Smooth muscle cell of the brain vasculature (primary cell): ENCODE measurements around the gene STARD10.

ENCODE experiments used
- DNase-seq: peaks from one replicate; pipeline ENCODE4 v3.0.0-alpha.2; 2012; ENCODE audit warnings: low read depth, low spot score

Gene STARD10

DNA sequence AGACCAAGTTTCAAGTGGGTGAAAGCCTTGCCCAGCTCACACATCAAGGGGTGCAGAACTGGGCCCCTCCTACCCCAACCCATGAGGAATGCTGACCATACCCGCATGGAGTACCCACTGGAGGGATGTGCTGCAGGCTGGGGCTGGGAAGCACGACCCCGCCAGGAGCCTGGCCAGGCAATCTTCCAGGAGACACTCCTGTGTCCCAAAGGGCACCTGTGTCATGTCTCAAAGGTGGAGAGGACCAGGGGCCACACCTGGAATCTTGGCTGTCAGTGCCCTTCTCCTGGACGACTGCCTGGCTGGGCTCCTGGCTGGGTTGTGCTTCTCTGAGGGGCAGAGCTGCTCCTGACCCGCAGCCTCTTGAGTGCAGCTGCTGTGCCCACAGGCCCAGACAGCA lies 48.3 kb downstream of the STARD10 start:
- DNase-seq = no peak

GRCh38 chr11:72744474-72744873 lies 49.4 kb downstream of the STARD10 start:
- no peak for DNase-seq

GRCh38 chr11:72743321-72744221 lies 50.3 kb downstream of the STARD10 start:
- no peak for DNase-seq

GRCh38 chr11:72742513-72743320 lies 51.1 kb downstream of the STARD10 start:
- no peak for DNase-seq

- no peak for DNase-seq
These were observed 51.9 kb downstream of the STARD10 start for GRCh38 chr11:72741849-72742512.

DNA sequence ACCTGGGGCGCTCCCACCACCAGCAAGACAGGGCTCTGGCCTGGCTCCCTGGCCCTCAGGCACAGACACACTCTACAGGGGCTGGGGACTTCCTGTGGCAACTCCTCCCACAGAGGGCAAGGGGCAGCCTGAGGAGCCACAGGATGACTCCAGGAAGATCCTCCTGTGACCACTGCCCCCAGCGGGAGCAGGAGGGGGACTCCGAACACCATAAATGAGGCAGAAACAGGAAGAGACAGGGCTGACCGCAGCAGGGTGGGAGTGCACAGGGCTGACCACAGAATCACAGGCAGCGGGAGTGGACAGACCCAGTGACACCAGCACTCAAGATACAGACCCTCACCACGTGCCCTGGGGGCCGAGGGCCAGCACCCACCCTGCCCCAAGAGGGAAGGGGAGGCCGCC lies 52.4 kb downstream of the STARD10 start:
- no peak for DNase-seq

DNA sequence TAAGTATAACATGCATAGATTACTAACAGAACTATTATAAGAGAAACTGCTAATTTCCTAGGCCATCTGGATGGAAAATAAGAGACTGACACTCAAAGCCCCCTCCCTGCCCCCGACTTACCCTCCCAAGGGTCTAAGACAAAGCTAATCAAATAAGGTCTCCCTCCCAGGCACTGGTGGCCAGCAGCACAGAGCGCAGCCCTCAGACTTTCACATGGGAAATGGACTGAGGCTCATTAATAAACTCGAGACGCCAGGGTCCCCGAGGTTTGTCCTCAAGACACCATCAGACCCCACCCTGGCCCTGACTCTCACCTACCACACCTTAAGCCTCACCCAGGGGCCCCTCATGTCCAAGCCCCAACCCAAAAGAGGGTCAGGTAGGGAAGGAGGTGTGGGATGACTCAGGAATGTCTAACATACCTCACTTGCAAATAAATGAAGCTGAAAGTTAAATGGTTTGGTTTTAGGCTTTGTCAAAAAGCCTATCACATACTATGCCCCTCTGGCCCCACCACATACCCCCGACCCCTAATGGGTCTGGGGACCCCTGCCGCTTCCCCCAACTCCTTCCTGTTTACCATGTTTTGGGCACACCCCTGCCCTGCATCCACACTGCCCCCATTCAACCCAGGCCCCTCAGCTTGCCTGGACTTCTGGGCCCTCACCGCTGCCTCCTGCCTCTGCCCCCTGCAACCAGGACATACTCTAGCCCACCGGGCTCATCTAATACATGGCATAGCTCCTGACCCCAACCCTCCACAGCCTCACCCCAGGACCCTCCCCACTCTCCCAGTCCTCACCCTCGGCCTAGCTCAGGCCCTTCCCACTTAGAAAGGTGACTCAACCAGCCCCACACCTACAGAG lies 53.1 kb downstream of the STARD10 start:
- no peak for DNase-seq

GRCh38 chr11:72740060-72740424 lies 53.8 kb downstream of the STARD10 start:
- DNase-seq = no peak

GRCh38 chr11:72739240-72740059 lies 54.4 kb downstream of the STARD10 start:
- no peak for DNase-seq

- DNase-seq = no peak
These were observed 55.4 kb downstream of the STARD10 start for GRCh38 chr11:72738199-72739141.

GRCh38 chr11:72737336-72737735 lies 56.5 kb downstream of the STARD10 start:
- DNase-seq = no peak

GRCh38 chr11:72736452-72737069 lies 57.3 kb downstream of the STARD10 start:
- no peak for DNase-seq

- DNase-seq = no peak
These were observed 58.3 kb downstream of the STARD10 start for GRCh38 chr11:72735495-72736027.

GRCh38 chr11:72732329-72732728 lies 61.5 kb downstream of the STARD10 start:
- DNase-seq = no peak

DNA sequence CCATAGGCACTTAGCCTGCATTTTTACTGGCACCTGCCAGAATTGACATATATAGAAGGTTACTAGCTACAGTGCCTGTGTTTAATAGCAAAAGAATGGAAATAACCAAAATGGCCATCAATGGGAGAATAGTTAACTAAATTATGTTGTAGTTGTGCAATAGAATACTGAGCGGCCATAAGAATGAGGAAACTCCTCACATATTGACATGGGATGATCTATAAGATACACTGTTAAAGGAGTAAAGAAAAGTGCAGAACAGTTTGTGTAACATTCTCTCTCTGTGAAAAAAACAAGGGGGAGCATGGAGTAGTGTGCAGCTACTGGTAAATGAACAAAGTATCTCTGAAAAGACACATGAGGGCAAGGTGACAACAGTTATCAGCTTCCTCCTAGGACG lies 63.1 kb downstream of the STARD10 start:
- no peak for DNase-seq

GRCh38 chr11:72730243-72730642 lies 63.6 kb downstream of the STARD10 start:
- no peak for DNase-seq

- no peak for DNase-seq
These were observed 66.3 kb downstream of the STARD10 start for GRCh38 chr11:72727521-72727920.
